Kidney tubule cell (primary cell): ENCODE data around the gene IL23R.
A peak's percentile ranks its signal among the peaks of the same experiment; 100 is the strongest.
"Not testable (repeated sequence)": the region's sequence is repeated elsewhere in the genome, so short reads cannot be mapped to it uniquely, and the experiment has no call there.

Experiments used
- DNase-seq: peaks from one replicate; pipeline ENCODE4 v3.0.0-alpha.2; 2018; ENCODE audit warnings: low spot score

The IL23R gene, protein sequence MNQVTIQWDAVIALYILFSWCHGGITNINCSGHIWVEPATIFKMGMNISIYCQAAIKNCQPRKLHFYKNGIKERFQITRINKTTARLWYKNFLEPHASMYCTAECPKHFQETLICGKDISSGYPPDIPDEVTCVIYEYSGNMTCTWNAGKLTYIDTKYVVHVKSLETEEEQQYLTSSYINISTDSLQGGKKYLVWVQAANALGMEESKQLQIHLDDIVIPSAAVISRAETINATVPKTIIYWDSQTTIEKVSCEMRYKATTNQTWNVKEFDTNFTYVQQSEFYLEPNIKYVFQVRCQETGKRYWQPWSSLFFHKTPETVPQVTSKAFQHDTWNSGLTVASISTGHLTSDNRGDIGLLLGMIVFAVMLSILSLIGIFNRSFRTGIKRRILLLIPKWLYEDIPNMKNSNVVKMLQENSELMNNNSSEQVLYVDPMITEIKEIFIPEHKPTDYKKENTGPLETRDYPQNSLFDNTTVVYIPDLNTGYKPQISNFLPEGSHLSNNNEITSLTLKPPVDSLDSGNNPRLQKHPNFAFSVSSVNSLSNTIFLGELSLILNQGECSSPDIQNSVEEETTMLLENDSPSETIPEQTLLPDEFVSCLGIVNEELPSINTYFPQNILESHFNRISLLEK

DNA sequence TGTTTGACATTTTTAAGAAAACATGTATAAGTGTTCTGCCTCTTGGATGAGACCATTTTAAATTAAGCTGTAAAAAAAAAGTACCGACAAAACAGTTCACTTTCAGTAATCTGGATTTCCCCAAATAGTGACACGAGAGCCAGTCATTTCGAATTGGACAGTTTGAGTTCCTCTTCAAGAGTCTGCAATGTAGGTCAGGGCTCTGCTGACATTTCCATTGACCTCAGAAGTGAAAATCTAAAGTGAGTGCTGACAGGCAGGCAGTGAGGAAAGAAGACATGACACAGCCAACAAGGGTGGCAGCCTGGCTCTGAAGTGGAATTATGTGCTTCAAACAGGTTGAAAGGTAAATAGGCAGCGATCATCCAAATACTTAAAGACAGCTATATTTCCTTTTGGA, at the start of gene IL23R:
IL23R (plus strand) TSS at position 259 of the 400 bp plus-strand sequence. CDS start 1,667 bp downstream, outside the sequence.
- DNase-seq, result no peak

DNA sequence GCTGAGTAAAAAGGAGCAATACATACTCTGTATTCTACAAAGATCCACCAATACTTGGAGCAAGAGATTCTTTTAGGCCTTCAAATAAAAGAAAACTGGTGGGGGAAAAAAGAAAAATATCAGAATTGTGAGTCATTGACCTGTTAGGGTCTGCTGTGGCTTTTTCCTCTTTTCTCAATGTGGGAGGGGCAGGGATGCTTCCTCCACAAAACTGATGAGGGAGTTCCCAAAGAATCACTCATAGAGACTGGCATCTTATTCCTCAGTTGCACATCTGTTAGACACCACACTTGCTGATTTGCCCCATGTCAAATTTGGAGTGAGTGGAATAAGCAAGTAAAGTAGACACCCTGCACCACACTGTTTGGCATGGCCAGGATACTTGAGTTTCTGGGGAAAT, 48.1 kb upstream of the IL23R start:
- DNase-seq, result peak; percentile 35

DNA sequence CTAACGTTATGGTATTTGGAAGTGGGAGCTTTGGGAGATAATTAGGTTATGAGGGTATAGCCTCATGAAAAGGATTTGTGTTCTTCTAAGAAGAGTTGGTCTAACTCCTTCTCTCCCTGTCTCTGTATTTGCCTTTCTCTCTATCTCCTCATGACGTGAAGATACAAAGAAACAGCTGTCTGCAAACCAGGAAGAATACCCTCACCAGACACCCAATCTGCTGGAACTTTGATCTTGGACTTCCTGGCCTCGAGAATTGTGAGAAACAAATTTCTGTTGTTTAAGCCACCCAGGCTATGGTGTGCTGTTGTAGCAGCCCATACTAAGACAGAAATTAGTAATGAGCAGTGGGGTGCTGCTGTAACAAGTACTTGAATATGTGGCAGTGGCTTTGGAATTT, 47.6 kb upstream of the IL23R start:
- DNase-seq, result no peak

DNA sequence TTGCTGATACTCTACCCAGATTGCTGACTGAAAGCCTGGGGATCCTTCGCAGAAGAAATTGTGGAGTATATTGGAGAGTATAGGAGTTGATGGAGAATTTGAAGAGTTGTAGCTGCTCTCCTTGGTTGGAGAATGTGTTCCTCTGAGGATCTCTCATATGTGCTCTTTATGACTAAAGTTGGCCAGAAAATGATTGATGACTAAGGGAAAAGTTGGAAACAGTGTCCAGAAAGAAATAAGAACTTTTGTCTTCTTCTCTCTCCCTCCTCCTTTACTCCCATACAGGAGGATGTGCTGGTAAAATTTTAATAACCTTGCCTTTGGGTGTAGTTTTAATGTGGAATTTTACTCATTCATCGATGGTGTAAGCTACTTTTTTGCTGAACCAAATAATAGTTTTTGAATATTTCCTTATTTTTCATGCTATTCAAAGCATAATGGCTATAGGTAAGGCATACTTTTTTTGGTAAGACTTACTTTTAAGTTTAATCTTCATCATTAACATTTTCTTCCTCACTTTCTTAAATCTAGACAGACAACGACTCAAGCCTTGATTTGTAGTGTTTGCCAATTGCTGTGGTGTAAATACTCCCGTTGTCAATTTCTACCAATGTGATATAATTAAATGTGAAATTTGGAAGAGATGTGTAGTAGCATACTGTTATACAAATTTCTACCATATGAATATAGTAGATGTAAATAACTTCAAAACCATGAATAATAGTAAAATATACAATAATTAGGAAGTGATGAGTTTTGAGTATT, 45.2 kb upstream of the IL23R start:
- DNase-seq, result no peak

DNA sequence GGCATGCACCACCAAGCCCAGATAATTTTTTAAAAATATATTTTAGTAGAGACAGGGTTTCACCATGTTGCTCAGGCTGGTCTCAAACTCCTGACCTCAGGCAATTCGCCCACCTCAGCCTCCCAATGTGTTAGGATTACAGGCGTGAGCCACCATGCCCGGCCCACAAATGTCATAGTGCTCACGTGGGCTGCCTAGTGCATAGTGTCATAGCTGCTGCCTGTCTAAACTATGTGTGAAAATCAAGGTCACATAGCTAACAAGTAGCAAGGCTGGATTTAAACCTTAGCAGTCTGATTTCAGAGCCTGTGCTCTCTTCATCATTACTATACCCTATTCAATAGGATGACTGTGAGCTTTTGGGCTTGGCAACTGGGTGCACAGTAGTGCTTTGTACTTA, 41.8 kb upstream of the IL23R start:
- DNase-seq, result no peak

DNA sequence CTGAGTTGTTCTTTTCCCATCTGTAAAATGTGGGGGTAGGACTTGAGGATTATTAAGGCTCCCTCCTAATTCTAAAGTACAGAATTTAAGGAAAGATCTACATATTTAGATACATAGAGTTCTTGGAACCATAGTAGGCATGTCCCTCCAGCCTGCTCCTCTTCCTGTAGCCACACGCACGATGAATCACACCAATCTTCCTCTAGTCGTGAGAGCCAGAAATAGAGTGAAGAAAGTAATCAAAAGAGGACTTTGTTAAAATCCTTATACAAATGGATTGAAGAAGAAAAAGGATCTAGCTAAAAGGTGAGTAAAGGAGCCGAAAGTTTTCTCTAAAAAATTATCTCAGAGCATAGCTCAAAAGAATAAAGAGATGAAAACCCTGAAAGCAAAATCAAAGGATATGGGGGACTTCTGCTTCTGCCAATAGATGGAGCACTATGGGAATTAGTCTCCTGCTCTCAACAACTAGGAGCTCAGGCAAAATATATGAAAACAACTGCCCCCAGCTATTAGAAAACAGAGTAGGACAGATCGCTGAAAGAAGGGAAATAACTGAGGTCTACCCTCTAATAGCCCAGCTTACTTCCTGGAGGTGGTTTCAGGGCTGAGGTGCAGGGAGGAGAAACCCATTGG, 40.0 kb upstream of the IL23R start:
- no peak for DNase-seq

DNA sequence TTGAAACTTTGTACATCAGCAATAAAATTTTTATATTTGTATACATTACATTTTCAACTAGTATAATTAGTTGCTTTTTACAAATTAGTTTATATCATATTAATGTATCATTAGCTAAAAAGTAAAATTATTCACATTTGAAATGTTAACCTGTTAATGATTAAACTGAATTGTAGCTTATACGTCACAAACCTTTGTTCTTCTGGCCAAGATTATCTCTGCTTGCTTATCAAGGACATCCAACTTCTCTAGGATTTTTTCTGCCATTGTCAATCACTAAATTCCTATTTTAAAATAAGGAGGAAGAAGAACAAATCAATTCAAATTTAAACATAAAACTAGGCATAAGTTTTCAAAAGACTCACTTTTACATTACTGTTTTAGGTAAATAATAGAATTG, 39.3 kb upstream of the IL23R start:
- DNase-seq, result no peak

DNA sequence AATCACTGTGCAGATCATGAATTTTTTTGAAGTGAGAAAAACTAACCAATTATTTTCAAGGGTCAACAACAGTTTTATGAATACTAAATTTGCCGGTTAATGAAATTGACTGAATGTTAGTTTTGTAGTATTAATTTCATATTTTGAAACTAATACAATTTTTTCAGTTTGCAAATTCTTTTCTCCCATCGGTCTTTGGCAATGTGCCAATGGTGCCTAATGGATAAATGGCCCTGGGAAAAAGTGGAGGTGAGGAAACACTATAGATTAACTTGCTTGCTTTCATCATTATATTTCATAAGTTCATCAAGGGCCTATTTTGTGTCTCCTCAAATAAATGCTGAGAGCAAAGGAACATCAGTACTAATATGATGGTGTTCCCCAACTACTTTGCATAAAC, 35.6 kb upstream of the IL23R start:
- no peak for DNase-seq

DNA sequence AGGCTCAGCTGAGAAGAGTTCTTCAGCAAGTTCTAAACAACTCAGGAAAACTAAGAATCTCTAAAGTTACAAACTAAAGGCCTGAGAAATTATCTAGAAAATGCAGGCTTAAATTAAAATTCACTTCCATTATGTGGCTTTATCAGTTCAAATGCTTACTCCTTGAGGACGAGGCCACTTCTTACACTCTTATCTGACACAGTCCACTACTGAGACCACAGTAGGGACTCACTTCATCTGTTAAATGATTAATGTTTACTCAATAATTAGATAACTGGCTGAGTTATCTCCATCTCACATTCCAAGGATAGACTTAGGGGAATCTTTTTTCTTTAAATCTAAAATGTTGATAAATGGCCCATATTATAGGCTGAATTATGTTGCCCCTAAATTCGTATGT, 33.1 kb upstream of the IL23R start:
- DNase-seq, result no peak

DNA sequence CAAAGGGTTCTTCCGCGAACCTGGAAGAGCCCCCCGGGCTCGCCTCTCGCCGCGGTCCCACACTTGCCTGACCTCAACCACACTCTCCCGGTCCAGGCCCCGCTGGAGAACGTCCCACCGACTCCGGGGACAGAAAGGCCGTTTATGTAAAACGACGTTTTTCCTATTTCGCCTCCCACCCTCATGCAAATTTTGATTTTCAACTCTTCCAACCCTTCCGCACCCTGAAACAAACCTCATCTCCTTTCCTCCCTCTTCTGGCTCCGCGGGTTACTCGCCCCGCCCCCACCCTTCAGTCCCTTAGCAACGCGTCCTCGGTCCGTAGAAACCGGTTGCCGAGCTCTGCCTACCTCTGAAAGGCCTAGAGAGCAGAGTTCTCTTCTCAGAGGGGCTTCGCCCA, 31.6 kb upstream of the IL23R start, which contains the start of gene C1orf141:
C1orf141 (minus strand) TSS at position 276 of the 400 bp plus-strand sequence. CDS start 7,730 bp downstream, outside the sequence.
- no peak for DNase-seq

DNA sequence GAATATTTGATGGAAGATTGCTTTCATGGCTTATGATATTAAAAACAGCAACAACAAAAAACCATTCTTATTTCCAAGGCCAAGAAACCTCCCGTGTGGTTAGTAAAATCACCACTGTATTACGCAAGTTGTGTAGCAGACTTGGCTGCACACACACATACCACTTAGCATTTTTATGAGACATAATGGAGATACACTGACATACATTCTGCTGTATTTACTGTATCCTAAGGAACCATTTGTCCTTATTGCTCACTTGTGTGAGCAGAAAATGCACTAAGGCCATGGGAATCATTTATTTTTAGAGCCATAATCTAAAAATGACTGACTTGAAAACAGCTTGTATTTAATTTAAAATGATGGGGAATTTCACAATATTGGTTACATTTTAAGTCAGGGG, 30.9 kb upstream of the IL23R start:
- peak; percentile 13 for DNase-seq

DNA sequence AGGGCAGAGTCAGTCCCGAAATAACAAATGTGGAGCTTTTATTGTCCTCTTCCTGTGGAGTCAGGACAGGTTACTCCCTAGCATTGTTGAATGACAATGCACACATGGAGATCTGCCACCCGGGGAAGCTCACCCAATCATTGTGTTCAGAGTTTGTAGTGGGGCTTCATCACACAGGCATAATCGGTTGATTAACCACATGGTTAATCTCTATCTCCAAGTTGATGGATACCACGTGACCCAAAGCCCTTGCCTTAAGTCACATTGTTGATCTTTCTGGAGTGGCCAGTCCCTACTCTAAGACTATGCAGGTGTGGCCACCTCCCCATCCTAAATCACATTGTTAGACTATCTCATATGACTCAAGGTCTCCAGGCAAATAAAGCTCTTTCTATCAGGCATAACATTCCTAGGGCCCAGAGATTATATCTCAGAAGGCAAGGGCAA, 28.9 kb upstream of the IL23R start:
- peak; percentile 28 for DNase-seq

DNA sequence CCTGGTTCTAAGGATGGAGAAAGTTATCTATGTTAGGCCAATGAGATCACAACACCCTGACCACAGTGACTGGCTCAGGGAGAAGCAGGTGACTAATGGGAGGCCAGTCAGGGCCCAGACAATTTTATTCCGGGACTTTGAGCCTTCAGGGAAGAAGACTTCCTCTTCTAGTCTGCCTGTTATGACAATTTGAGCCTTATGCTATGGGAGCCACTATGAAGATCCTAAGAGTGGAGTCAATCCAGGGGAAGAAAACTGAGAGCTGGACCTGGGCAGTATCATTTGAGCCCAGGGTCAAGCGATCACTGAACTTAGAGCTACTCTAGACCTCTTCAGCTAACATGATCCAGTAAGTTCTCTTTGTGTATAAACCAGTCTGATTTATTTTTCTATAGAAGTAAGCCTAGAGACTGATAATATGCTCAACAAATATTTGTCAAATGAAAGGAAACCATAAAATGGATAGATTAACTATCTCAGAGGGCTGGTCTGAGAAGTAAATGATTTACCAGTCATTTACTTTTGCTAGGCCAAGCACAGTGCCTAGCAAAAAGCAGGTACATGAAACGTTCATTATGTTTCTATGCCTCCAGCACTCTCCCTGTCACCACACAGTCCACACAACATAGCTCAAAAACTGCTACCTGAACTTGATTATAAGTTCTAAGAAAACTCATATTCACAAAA, 27.3 kb upstream of the IL23R start:
- DNase-seq, result no peak

DNA sequence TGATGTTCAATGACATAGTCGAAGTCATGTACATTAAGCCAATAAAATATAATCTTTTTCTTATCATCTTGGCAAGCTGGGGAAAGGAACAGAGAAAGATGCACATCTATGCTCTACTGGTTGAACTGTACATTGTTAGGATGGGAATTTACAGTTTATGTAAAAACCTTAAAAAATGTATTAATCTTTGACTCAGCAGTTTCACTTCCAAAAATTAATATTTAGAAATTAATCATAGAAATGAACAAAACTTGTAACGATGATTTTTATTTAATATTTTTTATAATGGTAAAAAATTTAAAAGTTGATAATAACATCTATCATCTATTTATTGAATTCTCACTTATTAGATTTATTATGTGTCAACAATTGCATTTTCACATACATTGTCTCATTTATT, 25.8 kb upstream of the IL23R start:
- no peak for DNase-seq

DNA sequence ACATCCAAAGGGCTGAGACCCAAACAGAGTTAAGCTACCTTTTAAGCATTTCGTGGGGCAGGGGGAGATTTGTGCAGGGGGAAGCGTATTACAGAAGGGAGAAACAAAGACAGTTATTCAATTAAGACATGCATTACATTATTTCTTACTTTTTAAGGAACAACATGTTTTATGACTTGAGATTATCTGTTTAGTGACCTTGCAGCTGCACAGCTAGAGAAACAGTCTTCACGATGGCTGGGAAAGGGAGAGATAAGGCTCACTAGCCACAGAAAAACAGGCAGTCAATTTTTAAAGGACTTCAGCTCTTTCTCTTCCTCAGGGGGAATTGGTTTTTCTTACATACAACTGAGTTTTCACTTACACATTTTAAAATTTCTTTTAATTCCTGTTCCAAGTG, 24.4 kb upstream of the IL23R start:
- not testable (repeated sequence) for DNase-seq

DNA sequence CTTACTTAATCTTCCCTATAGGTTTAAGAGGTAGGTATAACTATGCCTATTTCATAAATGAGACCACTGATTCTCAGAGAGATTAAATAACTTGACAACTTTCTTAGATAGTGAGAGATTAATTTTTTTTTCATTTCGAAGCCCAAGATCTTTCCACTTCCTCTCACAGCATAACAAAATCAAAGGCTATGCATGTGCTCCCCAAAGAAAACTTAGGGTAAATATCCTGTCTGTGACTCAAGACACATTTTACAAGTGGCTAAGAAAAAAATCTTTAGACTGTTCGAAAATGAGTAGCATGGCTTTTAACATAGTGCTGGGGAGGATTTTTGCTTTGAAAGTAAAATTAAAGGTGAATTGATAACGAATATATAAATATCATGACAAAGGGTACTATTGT, 23.3 kb upstream of the IL23R start:
- no peak for DNase-seq

DNA sequence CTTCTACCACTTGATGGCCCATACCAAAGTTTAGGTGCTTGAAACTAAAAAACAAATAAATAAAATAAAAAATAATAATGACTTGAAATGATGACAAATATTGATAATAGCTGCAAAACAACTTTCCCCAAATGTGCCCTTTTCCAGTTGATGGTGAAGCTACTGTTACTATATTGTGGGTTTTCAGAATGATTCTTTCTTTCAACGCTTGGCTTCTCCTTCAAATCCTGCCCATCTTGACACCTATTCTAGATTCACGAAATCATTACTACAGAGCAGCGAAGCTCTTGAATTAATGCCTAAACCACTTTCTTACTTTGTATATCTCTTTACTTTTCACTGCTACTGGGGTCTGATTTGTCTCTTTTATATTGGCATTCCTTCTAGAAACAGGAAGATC, 22.3 kb upstream of the IL23R start:
- DNase-seq, result no peak

DNA sequence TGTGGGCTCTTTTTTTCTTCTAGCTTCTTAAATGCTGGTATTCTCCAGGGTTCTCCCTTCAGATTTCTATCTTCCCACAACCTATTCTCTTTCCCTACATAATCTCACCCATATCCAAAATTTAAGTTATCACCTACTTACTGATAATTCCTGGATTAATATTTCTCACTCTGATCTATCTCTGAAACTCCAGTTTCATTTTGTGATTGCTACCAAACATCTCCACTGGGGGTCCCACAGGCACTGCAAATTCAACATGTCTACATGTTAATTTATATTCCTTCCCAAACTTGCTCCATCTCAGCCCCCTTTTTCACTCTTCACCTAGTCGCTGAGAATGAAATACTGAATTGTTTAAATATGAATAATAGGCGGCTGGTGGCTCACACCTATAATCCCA, 21.6 kb upstream of the IL23R start:
- DNase-seq, result no peak

DNA sequence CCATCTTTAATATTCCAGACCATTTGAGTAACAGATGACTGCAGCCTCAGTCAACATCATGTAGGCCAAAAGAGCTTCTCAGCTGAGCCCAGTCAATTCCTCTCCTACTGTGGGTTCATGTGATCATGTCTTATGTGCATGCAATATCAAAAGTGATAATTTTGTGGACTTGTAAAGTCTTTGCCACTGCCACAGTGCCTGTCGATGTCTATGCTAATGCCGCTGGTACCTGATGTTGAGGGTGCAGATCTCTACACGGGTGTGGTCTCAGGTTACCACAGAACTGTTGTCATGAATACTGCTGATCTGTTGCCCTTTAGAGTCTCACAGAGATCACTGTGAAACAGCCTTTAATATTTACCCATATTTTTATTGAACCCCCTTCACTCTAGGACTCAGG, 20.2 kb upstream of the IL23R start:
- no peak for DNase-seq

DNA sequence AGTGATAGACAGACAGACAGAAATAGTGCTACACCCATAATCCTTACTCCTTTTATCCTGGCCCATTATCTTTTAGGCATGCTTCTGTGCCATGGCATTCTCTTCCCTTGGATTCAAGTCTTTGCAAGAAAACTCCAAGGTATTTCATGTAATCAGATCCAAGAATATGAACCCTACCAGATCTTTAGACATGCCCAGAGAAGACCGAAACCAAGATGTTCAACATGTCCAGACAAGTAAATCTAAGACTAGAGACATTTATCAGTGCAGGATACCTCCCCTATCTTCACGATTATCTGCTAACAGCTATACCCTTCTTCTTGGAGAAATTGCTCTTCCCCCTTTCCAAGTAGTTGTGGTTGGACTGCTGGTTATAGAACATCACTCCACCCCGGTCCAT, 19.7 kb upstream of the IL23R start:
- no peak for DNase-seq

DNA sequence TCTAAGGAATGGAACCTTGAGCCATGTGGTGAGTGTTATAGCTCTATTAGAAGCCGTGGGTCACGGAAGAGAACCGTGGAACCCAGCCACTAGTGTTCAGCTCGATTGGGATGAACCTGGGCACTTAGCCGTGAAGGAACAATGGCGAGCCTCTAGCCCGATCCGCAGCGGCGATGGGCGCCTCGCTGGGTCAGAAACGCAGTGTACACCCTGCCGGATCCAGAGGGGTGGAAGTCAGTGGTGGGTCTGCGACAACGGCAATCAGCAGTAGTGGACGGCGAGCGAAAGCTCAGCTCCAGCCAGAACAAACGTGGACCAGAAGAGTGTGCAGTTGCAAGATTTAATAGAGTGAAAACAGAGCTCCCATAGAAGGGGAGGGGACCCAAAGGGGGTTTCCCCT, 18.3 kb upstream of the IL23R start:
- DNase-seq, result not testable (repeated sequence)
